ENCODE data around the gene NUDC. TPM values are rescaled to one million over a fixed set of nuclear protein-coding genes. Genes with fewer than 3 reads are reported as not detected.

Gene NUDC
- total and polyA plus RNA-seq, 9 of the 15 experiments (the other 6 are each of a cell fraction or from before 2014, with no cell fraction given): 9.8 to 234 (median 149) TPM

- peak; percentile 66 for TF ChIP-seq PRDM10 (IDR thresholded peaks at IDR 0.05; ENCODE audit: partially characterized antibody)
- TF ChIP-seq SRF (CRISPR knock-in tag; IDR thresholded peaks at IDR 0.05): peak in 1 of 2 experiments; percentile 20; a peak in 1 of 4 replicates
- no peak; the same call in 1 of the 2 replicates for TF ChIP-seq DIDO1 (tag; IDR thresholded peaks at IDR 0.05; ENCODE audit: low read depth)
- TF ChIP-seq GMEB1 (CRISPR knock-in tag; IDR thresholded peaks at IDR 0.05): peak; percentile 73
- TF ChIP-seq SETDB1 (IDR thresholded peaks at IDR 0.05; ENCODE audit: low read length): no peak
- no peak for TF ChIP-seq MECOM (CRISPR knock-in tag; IDR thresholded peaks at IDR 0.05)
- peak; percentile 85 for TF ChIP-seq MTA3 (IDR thresholded peaks at IDR 0.05; ENCODE audit: borderline replicate concordance)
- TF ChIP-seq ZBTB11 (CRISPR knock-in tag; IDR thresholded peaks at IDR 0.05): peak in 1 of 3 experiments; percentile 75; a peak in 1 of 6 replicates
- peak; percentile 71 for TF ChIP-seq HMGXB4 (CRISPR knock-in tag; IDR thresholded peaks at IDR 0.05)
- peak; percentile 39 to 84; a peak in 2 of 4 replicates for TF ChIP-seq TEAD1 (CRISPR knock-in tag; IDR thresholded peaks at IDR 0.05)
- TF ChIP-seq BMI1 (IDR thresholded peaks at IDR 0.05; ENCODE audit: low read length): no peak
- peak; percentile 97 for TF ChIP-seq POLR2G (IDR thresholded peaks at IDR 0.05; ENCODE audit: low read depth, low read length)
These were observed 31.7 kb upstream of the NUDC start, which contains the start of gene GPN2 (continued) for GRCh38 chr1:26889551-26890466.
